ENCODE data around the gene SLX1A.
"Not testable (repeated sequence)": the region's sequence is repeated elsewhere in the genome, so short reads cannot be mapped to it uniquely, and the experiment has no call there.

Gene SLX1A
- 0 to 0.09 (median 0) reads per million in 17 experiments for total RNA-seq

GRCh38 chr16:30193615-30194014, at the start of gene SLX1A, which contains the start of gene BOLA2B:
Gene SLX1A, plus strand, starts transcription at chr16:30193875. Its CDS starts 210 bp downstream, at chr16:30194085.
Gene BOLA2B, minus strand, starts transcription at chr16:30193666. Its CDS starts 71 bp downstream, at chr16:30193595.
- not testable (repeated sequence) for DNase-seq

- no peak for DNase-seq
Observed at GRCh38 chr16:30144017-30144416, 49.7 kb upstream of the SLX1A start.

- DNase-seq = no peak
Observed at GRCh38 chr16:30144917-30145316, 48.8 kb upstream of the SLX1A start.

- no peak for DNase-seq
Observed at GRCh38 chr16:30145657-30146056, 48.0 kb upstream of the SLX1A start.

- no peak for DNase-seq
Observed at GRCh38 chr16:30147843-30148510, 45.7 kb upstream of the SLX1A start.

GRCh38 chr16:30149250-30149930, 44.3 kb upstream of the SLX1A start:
- DNase-seq = peak; percentile 33 to 88 (median 68)

GRCh38 chr16:30151091-30151490, 42.6 kb upstream of the SLX1A start:
- no peak for DNase-seq

- no peak for DNase-seq
Observed at GRCh38 chr16:30152517-30152916, 41.2 kb upstream of the SLX1A start.

- DNase-seq = no peak
Observed at GRCh38 chr16:30155188-30155587, 38.5 kb upstream of the SLX1A start.

GRCh38 chr16:30157214-30157613, 36.5 kb upstream of the SLX1A start:
- no peak for DNase-seq

- DNase-seq = no peak
Observed at GRCh38 chr16:30163538-30163937, 30.1 kb upstream of the SLX1A start.

- peak; percentile 75 to 94 (median 84) for DNase-seq
Observed at GRCh38 chr16:30166202-30166902, 27.3 kb upstream of the SLX1A start.

- DNase-seq = not testable (repeated sequence)
Observed at GRCh38 chr16:30168746-30169145, 24.9 kb upstream of the SLX1A start.

- DNase-seq = not testable (repeated sequence)
Observed at GRCh38 chr16:30169416-30169815, 24.3 kb upstream of the SLX1A start.

- not testable (repeated sequence) for DNase-seq
Observed at GRCh38 chr16:30170145-30170544, 23.5 kb upstream of the SLX1A start.

GRCh38 chr16:30173054-30173453, 20.6 kb upstream of the SLX1A start:
- DNase-seq = no peak

GRCh38 chr16:30176876-30177275, 16.8 kb upstream of the SLX1A start:
- DNase-seq = peak; percentile 37 to 66 (median 51)

- no peak for DNase-seq
Observed at GRCh38 chr16:30179195-30179594, 14.5 kb upstream of the SLX1A start.

- DNase-seq = no peak
Observed at GRCh38 chr16:30179931-30180330, 13.7 kb upstream of the SLX1A start.

GRCh38 chr16:30180741-30181140, 12.9 kb upstream of the SLX1A start:
- DNase-seq = peak in 2 of 4 experiments; percentile 20 to 27

- peak; percentile 82 to 95 (median 86) for DNase-seq
Observed at GRCh38 chr16:30183233-30184095, 10.2 kb upstream of the SLX1A start, which contains the start of gene CORO1A. Gene CORO1A, plus strand, starts transcription at chr16:30183602. Its CDS starts 1,608 bp downstream, at chr16:30185210.
